ENCODE data around the gene VPS26C.
"Not testable (repeated sequence)": the region's sequence is repeated elsewhere in the genome, so short reads cannot be mapped to it uniquely, and the experiment has no call there.

The VPS26C gene

DNA sequence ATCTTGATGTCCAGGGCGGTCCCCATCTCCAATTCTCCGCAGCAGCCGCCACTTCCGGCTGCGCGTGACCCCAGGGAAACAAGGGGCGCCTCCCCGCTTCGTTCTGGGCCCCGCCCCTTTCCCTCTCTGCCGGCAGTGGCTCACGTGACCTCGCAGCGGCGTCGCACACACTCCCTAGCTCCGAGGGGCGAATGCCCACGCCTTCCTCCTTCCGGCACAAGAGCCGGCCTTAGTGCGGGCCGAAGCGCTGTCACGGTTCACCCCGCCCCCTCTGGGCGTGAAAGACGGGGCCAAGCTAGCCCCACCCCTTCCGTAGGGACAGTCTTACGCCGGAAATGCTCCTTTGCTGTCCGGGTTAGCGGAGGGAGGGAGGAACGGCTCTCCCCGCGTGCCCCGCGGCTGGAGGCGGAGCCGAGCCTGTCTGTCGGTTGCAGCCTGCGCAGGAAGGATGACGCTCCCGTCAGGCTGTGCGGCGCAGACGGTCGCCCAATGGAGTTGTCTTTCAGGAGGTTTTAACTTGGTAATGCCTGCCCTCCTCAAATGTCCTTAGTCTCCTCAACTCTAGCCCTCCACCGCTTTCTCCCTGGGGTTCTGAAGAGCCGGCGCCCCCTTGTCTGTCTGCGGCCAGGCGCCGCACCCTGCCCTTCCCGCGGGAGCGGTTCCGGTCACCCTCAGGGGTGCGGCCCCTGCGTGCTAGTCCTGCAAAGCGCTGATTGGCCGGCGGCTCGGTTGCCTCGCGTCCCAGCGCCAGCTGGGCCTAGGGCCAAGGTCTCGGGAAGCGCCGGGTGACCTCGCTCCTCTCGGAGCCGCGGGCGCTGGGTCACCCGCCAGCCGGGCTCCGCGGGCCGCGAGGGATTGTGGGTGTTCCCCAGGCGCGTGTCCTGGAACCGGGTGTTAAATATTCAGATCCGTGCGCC lies at the start of gene VPS26C:
TSS of gene VPS26C (minus strand) at position 66 of the 917 bp plus-strand sequence. CDS start at position 26, 40 bp downstream.
- peak; percentile 96 for DNase-seq

DNA sequence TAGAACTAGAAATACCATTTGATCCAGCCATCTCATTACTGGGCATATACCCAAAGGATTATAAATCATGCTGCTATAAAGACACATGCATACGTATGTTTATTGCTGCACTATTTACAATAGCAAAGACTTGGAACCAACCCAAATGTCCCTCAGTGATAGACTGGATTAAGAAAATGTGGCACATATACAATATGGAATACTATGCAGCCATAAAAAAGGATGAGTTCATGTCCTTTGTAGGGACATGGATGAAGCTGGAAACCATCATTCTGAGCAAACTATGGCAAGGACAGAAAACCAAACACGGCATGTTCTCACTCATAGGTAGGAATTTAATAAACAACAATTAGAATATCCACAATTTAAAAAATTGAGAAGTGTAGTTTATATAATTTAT lies 48.9 kb upstream of the VPS26C start:
- not testable (repeated sequence) for DNase-seq

DNA sequence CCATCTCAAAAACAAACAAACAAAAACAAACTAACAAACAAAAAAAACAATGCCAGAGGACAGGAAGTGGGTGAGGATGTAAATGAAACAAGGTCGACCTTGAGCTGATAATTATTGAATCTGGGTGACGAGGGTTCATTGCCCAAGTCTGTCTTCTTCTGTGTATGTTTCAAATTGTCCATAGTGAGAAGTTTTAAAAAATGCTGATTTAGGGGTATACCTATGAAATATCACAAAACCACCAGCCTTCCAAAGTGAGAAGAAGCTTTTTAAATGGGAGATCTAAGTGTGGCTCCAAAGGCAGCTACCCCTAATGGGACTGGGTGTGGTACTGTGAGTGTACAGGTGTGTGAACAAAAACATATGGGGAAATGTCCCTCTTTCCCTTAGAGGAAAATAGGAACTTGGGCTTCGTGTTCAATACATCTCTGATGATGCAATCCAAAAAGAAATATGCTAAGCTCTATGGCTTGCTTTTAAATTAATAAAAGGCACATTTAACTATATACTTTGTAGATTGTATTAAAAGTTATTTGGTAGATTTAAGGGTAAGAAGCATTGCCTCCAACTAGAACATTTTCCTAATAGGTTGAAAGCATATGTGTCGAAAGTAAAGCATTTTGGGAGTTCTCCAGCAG lies 33.1 kb upstream of the VPS26C start:
- DNase-seq = no peak

GRCh38 chr21:37297364-37297763 lies 30.2 kb upstream of the VPS26C start:
- DNase-seq = no peak

DNA sequence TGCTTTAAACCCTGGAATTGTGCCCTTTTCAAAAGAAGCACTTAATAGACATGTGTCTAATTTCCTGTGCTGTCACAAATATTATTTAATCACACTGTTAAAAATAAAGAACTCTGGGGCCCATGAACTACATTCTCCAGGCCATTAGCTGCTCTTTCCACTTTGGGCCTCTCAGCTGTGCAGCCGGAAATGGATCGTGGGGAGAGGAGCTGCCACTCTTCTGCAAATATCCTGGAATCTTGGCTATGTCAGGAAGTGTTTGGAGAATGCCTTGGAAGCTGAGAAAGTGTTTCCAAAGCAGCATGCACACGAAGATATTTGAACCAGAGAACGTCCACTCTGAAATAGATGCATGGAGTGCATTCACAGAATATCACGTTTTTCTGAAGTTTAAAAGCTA lies 27.5 kb upstream of the VPS26C start:
- no peak for DNase-seq

DNA sequence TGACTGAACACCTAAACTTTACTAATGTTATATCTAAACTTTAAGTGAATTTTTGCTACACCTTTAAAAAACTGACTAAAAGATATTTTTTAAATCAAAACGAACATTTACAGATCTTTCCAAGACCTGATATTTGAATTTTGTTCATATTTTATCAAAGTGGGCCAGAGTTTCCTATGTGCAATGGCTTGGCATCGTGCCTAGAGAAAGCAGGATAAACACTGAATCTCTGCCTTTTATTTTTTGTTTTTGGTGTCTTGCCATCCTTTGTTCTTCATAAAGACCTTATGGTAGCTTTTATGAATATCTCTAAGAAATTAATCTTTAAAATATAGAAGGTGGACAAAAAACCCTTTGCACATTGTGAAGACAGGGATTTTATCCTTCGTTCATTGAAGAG lies 25.8 kb upstream of the VPS26C start:
- no peak for DNase-seq

GRCh38 chr21:37292041-37292440 lies 24.9 kb upstream of the VPS26C start:
- no peak for DNase-seq

GRCh38 chr21:37283191-37283710 lies 16.1 kb upstream of the VPS26C start:
- not testable (repeated sequence) for DNase-seq

DNA sequence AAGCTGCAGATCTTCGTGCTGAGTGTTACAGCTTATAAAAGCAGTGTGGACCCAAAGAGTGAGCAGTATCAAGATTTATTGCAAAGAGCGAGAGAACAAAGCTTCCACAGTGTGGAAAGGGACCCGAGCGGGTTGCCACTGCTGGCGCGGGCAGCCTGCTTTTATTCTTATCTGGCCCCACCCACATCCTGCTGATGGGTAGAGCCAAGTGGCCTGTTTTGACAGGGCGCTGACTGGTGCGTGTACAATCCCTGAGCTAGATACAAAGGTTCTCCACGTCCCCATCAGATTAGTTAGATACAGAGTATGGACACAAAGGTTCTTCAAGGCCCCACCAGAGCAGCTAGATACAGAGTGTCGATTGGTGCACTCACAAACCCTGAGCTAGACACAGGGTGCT lies 15.5 kb upstream of the VPS26C start:
- not testable (repeated sequence) for DNase-seq

GRCh38 chr21:37281993-37282392 lies 14.9 kb upstream of the VPS26C start:
- no peak for DNase-seq

- DNase-seq = no peak
Measured at GRCh38 chr21:37281579-37281978, 14.4 kb upstream of the VPS26C start.

DNA sequence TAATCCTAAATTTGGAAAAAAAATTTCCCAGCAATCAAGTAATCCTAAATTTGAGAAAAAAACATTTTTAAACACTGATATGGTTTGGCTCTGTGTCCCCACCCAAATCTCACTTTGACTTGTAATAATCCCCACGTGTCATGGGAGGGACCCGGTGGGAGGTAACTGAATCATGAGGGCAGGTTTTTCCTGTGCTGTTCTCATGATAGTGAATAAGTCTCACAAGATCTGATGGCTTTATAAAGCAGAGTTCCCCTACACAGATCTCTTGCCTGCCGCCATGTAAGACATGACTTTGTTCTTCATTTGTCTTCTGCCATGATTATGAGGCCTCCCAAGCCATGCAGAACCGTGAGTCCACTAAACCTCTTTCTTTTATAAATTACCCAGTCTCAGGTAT lies 12.1 kb upstream of the VPS26C start:
- DNase-seq = not testable (repeated sequence)

DNA sequence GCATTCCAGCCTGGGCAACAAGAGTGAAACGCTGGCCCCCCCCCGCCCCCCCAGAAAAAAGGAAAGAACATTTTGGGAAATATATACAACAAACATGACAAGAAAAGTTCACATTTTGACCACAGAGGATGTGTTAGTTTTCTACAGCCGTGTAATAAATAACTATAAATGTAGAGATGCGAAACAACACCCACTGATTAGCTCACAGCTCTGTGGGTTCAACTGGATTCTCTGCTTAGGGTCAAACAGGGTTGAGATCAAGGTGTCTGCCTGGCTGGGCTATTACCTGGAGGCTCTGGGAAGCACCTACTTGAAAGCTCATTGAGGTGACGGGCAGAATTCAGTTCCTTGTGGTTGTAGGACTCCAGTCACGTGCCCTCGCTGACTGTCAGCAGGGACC lies 11.1 kb upstream of the VPS26C start:
- DNase-seq = no peak

DNA sequence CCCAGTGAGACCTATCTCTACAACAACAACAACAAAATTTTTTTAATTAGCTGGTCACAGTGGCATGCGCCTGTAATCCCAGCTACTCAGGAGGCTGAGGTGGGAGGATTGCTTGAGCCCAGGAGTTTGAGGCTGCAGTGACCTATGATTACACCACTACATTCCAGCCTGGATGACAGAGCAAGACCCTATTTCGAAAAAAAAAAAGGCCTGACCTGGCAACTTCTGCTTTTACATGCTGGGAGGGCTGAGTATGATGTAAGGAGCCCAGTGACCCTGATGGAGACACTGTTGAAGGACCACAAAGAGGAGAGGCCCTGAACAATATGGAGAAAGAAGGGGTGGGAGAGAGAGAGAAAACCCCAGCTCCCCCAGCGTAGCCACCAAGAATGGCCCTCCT lies 9.2 kb upstream of the VPS26C start:
- DNase-seq = no peak

DNA sequence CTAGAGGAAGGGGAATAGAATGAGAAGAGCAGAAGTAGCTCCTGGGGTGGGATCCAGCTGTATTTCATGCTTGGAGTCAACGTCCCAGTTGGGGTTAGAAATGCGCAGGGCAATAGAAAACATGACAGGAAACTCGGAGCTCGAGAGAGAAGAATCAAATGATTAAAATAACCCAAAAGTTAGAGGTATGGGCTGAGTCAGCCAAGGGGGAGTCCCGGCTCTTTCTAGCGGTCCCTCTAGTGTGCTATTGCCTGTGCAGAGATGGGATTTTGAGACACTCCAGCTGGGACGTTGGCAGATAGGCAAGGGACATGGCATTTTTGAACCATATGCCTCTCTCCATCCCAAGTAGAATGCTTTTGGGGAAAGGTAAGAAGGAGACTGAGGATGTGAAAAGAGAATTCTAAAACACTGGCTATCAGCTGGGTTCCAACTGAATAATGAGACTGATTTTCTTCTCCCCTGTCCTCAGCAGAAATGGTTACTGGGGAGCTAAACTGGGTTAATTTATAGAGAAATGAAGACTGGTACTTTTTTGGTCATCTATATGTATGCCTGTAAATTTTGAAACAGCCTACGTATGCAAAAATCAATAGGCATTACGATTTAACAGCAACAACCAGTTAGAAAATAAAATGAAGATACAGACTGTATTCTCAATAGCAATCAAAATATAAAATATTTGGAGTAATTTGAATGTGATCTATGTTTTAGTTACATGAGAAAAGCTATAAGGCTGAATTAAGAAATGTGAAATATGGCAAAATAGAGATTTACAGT lies 7.0 kb upstream of the VPS26C start:
- DNase-seq = no peak

GRCh38 chr21:37273440-37273839 lies 6.3 kb upstream of the VPS26C start:
- no peak for DNase-seq

DNA sequence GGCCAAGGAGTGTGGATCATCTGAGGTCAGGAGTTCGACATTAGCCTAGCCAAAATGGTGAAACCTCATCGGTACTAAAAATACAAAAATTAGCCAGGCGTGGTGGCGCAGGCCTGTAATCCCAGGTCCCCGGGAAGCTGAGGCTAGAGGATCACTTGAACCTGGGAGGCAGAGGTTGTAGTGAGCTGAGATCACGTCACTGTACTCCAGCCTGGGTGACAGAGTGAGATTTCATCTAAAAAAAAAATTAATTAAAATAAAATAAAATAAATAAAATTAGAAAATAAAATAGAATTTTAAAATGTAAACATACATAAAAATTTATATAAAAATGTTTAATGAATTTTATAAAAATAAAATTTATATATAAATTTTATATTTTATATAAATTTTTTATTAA lies 5.8 kb upstream of the VPS26C start:
- DNase-seq = no peak

GRCh38 chr21:37270576-37271365 lies 3.6 kb upstream of the VPS26C start:
- DNase-seq = no peak

- no peak for DNase-seq
Measured at GRCh38 chr21:37269481-37269880, 2.3 kb upstream of the VPS26C start.

GRCh38 chr21:37268186-37268503 lies 1.0 kb upstream of the VPS26C start:
- DNase-seq = no peak

DNA sequence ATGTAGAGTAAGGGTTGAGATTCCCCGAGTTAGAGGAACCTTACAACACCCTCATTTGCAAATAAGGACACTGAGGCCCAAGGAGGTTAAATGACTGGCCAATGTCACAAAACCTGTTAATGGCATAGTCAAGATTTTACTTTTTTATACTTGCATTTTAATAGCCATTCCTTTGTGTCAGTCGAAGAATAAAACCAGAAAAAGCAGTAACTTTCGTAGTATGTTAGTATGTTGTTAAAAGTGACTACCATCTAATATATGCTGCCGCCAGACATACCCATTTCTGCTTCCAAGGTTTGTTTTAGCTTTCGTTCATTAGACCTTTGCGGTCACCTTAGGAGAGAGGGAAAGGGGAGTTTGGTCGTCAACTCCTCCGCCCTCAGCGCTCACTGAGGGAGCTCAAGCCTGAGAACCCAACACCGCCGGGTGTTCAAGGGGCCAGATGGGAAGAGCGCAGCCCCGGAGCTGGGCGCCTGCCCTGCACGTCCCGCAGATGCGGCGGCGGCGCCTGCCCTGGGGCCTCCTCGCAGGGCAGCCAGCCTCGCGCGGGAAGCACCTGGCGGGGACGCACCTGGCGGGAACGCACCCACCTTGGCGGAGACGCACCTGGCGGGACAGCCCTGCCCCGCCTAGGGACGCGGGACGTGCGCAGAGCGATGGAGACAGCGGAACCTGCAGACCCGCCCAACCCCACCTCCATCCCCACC lies 466 bp downstream of the VPS26C start:
- no peak for DNase-seq

GRCh38 chr21:37264808-37265207 lies 2.3 kb downstream of the VPS26C start:
- no peak for DNase-seq

Measured in activated CD4-positive, alpha-beta T cell treated with anti-CD3 and anti-CD28 coated beads for 1 hour (primary cell).